Natural killer cell (primary cell): ENCODE measurements around the gene INHBC. TPM values are rescaled to one million over a fixed set of nuclear protein-coding genes. Genes with fewer than 3 reads are reported as not detected.

Experiments used
- ATAC-seq, 3 donors: fragments of 150-1000 bp in 2 of 3; fragments of 200-7000 bp in 1 of 3; cut with Tn5 transposase; 1 replicate in 1 of 3; 2 replicates in 2 of 3; pipeline ENCODE4 v1.10.0; 2021; ENCODE audit warnings: mild to moderate bottlenecking in 2 of 3, moderate library complexity in 2 of 3
- DNase-seq, 2 donors: peaks; one replicate each; pipeline versions ENCODE4 v3.0.0 to v3.0.0-alpha.2; 2013 to 2021; ENCODE audit warnings: mixed read lengths in 1 of 2
- H3K27ac ChIP-seq: one replicate; pipeline ENCODE4 v1.5.1; 2013; ENCODE audit warnings: mild to moderate bottlenecking, low read length
- H3K27me3 ChIP-seq: one replicate; pipeline ENCODE4 v1.6.1; 2013; ENCODE audit warnings: low read length; ENCODE audit not compliant: control insufficient read depth, insufficient read depth
- H3K36me3 ChIP-seq: one replicate; pipeline ENCODE4 v1.6.1; 2013; ENCODE audit warnings: low read length; ENCODE audit not compliant: control insufficient read depth, insufficient read depth
- H3K4me1 ChIP-seq: one replicate; pipeline ENCODE4 v1.6.1; 2013; ENCODE audit warnings: low read length; ENCODE audit not compliant: control insufficient read depth, insufficient read depth
- H3K4me3 ChIP-seq: one replicate; pipeline ENCODE4 v1.5.1; 2013; ENCODE audit warnings: low read length
- H3K9me3 ChIP-seq: one replicate; pipeline ENCODE4 v1.6.1; 2013; ENCODE audit warnings: low read length; ENCODE audit not compliant: control insufficient read depth, insufficient read depth
- H3K27ac Mint-ChIP-seq, 2 donors: one replicate each; pipeline ENCODE4 v1.8.0; 2022; ENCODE audit warnings: mild to moderate bottlenecking in 2 of 2, mixed read lengths in 2 of 2, moderate library complexity in 1 of 2
- H3K27me3 Mint-ChIP-seq, 2 donors: one replicate each; pipeline ENCODE4 v1.8.0; 2022; ENCODE audit warnings: low read depth in 2 of 2, mixed read lengths in 2 of 2
- H3K36me3 Mint-ChIP-seq: one replicate; pipeline ENCODE4 v1.8.0; 2022; ENCODE audit warnings: mixed read lengths
- H3K4me1 Mint-ChIP-seq, 2 donors: one replicate each; pipeline ENCODE4 v1.8.0; 2022; ENCODE audit warnings: mixed read lengths in 2 of 2
- H3K4me3 Mint-ChIP-seq: one replicate; pipeline ENCODE4 v1.8.0; 2022; ENCODE audit warnings: mild to moderate bottlenecking, moderate library complexity, mixed read lengths
- H3K9me3 Mint-ChIP-seq, 2 donors: one replicate each; pipeline ENCODE4 v1.8.0; 2022; ENCODE audit warnings: mixed read lengths in 2 of 2
- WGBS: methylation state at CpG from one replicate; pipeline ENCODE4 v1.1.7; 2013; ENCODE audit warnings: missing lambda C conversion rate; ENCODE audit not compliant: insufficient coverage; 5-methylcytosine and 5-hydroxymethylcytosine counted together
- intact Hi-C: fragments of 100-400 bp; cut with micrococcal nuclease; formaldehyde crosslinking; loops from one replicate; pipeline ENCODE4 v1.14.2; 2022
- total RNA-seq, 4 donors: library from RNA; stranded (reverse); fragments of 120-200 nt in 1 of 4; gene quantifications; one replicate each; pipeline versions ENCODE4 v1.2.3 to v1.2.4, GENCODE V29; 2013 to 2022
- TF ChIP-seq, protein P1 (sequence below): fragments of 200-600 bp; IDR thresholded peaks from one replicate; pipeline ENCODE4 v1.8.0; 2022; ENCODE audit warnings: antibody characterized with exemption

INHBC gene
- total RNA-seq, 3 donors from 2014 or later (not counting 1 experiment from before 2014, with no cell fraction given) = 0.18 to 0.35 (median 0.31) TPM

DNA sequence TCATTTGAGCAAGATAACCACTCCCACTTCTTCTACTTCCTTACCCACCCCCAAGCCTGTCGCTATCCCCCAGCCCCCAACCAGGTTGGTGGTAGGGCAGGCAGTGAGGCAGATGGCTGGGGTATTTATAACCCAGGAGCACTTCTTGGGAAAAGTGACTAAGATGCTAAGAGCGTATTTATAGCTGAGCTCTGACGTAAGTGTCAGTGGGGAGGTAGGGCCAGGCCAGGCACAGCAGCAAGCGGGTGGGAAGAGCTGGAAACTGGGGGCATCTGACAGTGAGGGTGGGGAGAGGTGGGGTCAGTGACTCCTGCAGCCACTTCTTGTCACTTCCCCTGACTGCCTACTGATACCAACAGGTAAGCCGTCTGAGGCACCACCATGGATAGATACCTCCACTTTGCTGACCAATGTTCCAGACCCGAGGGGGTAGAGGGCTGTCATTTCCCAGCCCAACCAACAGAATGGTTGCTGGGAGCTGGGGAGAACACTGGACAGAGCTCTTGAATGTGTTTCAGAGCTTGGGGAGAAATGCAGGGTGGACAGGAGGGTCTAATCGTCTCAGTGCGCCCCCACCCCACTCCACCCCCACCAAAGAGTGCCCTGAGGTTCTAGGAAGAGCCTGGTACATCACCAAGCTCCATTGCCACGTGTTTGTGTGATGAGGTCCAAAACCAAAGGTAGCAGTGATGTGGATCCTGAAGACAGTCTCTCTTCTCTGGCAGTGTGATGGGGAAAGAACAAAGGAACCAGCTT, 17.8 kb downstream of the INHBC start:
- H3K27me3 Mint-ChIP-seq = no peaks in the 10 kb centered on the region
- intact Hi-C loops = no loop called here
- Histone ChIP-seq H3K27ac (no peak overlapping the region), H3K27me3 (no peaks in the 10 kb centered on the region), H3K36me3 (no peaks in the 10 kb centered on the region), H3K9me3 (no peaks in the 10 kb centered on the region), H3K4me1 (peaks cover 5% of the 10 kb centered on the region), H3K4me3 (no peak overlapping the region)
- TF ChIP-seq, protein P1, sequence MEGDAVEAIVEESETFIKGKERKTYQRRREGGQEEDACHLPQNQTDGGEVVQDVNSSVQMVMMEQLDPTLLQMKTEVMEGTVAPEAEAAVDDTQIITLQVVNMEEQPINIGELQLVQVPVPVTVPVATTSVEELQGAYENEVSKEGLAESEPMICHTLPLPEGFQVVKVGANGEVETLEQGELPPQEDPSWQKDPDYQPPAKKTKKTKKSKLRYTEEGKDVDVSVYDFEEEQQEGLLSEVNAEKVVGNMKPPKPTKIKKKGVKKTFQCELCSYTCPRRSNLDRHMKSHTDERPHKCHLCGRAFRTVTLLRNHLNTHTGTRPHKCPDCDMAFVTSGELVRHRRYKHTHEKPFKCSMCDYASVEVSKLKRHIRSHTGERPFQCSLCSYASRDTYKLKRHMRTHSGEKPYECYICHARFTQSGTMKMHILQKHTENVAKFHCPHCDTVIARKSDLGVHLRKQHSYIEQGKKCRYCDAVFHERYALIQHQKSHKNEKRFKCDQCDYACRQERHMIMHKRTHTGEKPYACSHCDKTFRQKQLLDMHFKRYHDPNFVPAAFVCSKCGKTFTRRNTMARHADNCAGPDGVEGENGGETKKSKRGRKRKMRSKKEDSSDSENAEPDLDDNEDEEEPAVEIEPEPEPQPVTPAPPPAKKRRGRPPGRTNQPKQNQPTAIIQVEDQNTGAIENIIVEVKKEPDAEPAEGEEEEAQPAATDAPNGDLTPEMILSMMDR = no peak
- WGBS = 48% methylated on average over 5 of the region's 9 CpGs
- no peak overlapping the region for H3K27ac Mint-ChIP-seq
- DNase-seq = peak in 1 of 2 donors; percentile 4
- peak in 1 of 3 donors; percentile 13 for ATAC-seq
- no peak overlapping the region for H3K4me3 Mint-ChIP-seq
- H3K9me3 Mint-ChIP-seq = no peaks in the 10 kb centered on the region
- H3K36me3 Mint-ChIP-seq = no peaks in the 10 kb centered on the region
- peaks cover 5 to 10% of the 10 kb centered on the region in 2 donors for H3K4me1 Mint-ChIP-seq

DNA sequence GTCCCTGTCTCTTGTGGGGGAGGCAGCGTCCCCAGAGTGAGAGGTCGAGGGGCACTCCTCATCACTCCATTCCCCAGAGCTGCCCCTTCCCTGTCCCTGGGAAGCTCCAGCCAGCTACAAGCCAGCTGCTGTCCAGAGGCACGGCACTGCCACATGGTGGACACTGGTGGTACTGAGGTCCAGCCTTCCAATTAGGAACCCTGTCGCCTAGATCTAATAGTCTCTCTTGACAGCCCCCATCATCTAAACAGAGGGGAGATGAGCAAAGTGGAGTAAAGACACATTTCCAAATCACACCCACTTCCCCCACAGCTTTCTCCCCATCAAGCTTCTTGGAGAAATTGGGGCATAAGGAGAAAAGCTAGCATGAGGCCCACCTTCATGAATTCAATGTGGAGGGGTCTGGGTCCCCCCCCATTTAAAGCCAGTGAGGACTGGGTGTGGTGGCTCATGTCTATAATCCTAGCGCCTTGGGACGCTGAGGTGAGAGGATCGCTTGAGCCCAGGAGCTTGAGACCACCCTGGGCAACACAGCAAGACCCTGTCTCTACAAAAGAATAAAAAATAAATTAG, 18.4 kb downstream of the INHBC start:
- no peaks in the 10 kb centered on the region for H3K27me3 Mint-ChIP-seq
- H3K9me3 Mint-ChIP-seq = no peaks in the 10 kb centered on the region
- H3K27ac Mint-ChIP-seq = no peak overlapping the region
- Histone ChIP-seq H3K4me1 (peaks cover 5% of the 10 kb centered on the region), H3K27ac (no peak overlapping the region), H3K27me3 (no peaks in the 10 kb centered on the region), H3K4me3 (no peak overlapping the region), H3K9me3 (no peaks in the 10 kb centered on the region), H3K36me3 (no peaks in the 10 kb centered on the region)
- H3K4me3 Mint-ChIP-seq = no peak overlapping the region
- H3K36me3 Mint-ChIP-seq = no peaks in the 10 kb centered on the region
- WGBS = 44% methylated on average over 6 of the region's 7 CpGs
- TF ChIP-seq, protein P1 = peak; percentile 70
- intact Hi-C loops = loop anchor here (1.0 kb wide), 2 partner anchors 146 to 190 kb away; no protein-coding TSS in a partner anchor
- ATAC-seq (peak; percentile 75 to 86 (median 84)), DNase-seq (peak; percentile 53 to 68)
- peaks cover 5 to 10% of the 10 kb centered on the region in 2 donors for H3K4me1 Mint-ChIP-seq

DNA sequence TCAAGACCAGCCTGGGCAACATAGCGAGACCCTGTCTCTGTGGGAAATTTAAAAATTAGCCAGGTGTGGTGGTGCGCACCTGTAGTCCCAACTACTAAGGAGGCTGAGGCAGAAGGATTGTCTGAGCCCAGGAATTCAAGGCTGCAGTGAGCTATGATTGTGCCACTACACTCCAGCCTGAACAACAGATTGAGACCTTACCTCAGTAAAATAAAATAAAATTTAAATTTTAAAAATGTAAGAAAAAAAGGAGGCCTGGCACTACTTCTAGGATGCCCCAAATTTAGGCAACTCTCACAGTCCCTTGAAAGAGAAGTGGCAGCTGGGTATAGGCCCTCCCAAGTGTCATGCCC, 19.6 kb downstream of the INHBC start:
- Mint-ChIP-seq H3K36me3 (no peaks in the 10 kb centered on the region), H3K4me3 (no peak overlapping the region), H3K27ac (no peak overlapping the region), H3K4me1 (peaks cover 10 to 17% of the 10 kb centered on the region in 2 donors), H3K9me3 (no peaks in the 10 kb centered on the region), H3K27me3 (no peaks in the 10 kb centered on the region)
- Histone ChIP-seq H3K27ac (no peak overlapping the region), H3K4me1 (peaks cover 13% of the 10 kb centered on the region), H3K9me3 (no peaks in the 10 kb centered on the region), H3K27me3 (no peaks in the 10 kb centered on the region), H3K4me3 (no peak overlapping the region), H3K36me3 (no peaks in the 10 kb centered on the region)
- 100% methylated on average over 2 of the region's 2 CpGs for WGBS
- intact Hi-C loops = no loop called here
- ATAC-seq (no peak), DNase-seq (no peak)
- TF ChIP-seq, protein P1 = no peak
